Thoracic aorta (tissue), 2 donors: ENCODE results near the gene PRXL2A. TPM values are rescaled to one million over a fixed set of nuclear protein-coding genes. Genes with fewer than 3 reads are reported as not detected.

Source experiments
- ATAC-seq: fragments of 150-250 bp; one replicate; pipeline ENCODE4 v1.8.0; 2017; ENCODE audit warnings: low read depth; ENCODE audit not compliant: insufficient number of reproducible peaks, low FRiP score
- DNase-seq: peaks from one replicate; pipeline ENCODE4 v3.0.0-alpha.2; 2020; ENCODE audit warnings: low spot score
- H3K27ac ChIP-seq, 2 donors: fragments of 200-600 bp; sonication (generic); 1 replicate in 1 of 2; 2 replicates in 1 of 2; pipeline ENCODE4 v1.5.1; 2016; ENCODE audit warnings: mild to moderate bottlenecking in 2 of 2, moderate library complexity in 2 of 2
- H3K27me3 ChIP-seq: fragments of 200-600 bp; sonication (generic); replicated peaks from 2 replicates; pipeline ENCODE4 v1.6.0; 2016; ENCODE audit warnings: mild to moderate bottlenecking; ENCODE audit not compliant: insufficient read depth
- H3K36me3 ChIP-seq: fragments of 200-600 bp; sonication (generic); one replicate; pipeline ENCODE4 v1.5.1; 2016
- H3K4me1 ChIP-seq, 2 donors: fragments of 200-600 bp; sonication (generic); 1 replicate in 1 of 2; 2 replicates in 1 of 2; pipeline versions ENCODE4 v1.5.1 to v1.6.0; 2016; ENCODE audit warnings: low read depth in 2 of 2, mild to moderate bottlenecking in 1 of 2; ENCODE audit not compliant: control insufficient read depth in 1 of 2
- H3K4me3 ChIP-seq: fragments of 200-600 bp; sonication (generic); 2 replicates; pipeline ENCODE4 v1.5.1; 2016; ENCODE audit warnings: mild to moderate bottlenecking
- H3K9me3 ChIP-seq: fragments of 200-600 bp; sonication (generic); 2 replicates; pipeline ENCODE4 v1.5.1; 2016
- total RNA-seq, 2 donors: library from RNA; depleted of rRNA; stranded (reverse); fragments of >200 nt; gene quantifications; one replicate each; pipeline versions ENCODE4 v1.1.0 to v1.2.3, GENCODE V29; 2016
- TF ChIP-seq, protein P1 (sequence below): fragments of 200-600 bp; sonication (generic); IDR thresholded peaks from one replicate; pipeline ENCODE4 v1.5.1; 2019; ENCODE audit warnings: antibody characterized with exemption

Gene PRXL2A
- total RNA-seq, 2 donors from 2014 or later: 23.5 to 24.1 TPM

DNA sequence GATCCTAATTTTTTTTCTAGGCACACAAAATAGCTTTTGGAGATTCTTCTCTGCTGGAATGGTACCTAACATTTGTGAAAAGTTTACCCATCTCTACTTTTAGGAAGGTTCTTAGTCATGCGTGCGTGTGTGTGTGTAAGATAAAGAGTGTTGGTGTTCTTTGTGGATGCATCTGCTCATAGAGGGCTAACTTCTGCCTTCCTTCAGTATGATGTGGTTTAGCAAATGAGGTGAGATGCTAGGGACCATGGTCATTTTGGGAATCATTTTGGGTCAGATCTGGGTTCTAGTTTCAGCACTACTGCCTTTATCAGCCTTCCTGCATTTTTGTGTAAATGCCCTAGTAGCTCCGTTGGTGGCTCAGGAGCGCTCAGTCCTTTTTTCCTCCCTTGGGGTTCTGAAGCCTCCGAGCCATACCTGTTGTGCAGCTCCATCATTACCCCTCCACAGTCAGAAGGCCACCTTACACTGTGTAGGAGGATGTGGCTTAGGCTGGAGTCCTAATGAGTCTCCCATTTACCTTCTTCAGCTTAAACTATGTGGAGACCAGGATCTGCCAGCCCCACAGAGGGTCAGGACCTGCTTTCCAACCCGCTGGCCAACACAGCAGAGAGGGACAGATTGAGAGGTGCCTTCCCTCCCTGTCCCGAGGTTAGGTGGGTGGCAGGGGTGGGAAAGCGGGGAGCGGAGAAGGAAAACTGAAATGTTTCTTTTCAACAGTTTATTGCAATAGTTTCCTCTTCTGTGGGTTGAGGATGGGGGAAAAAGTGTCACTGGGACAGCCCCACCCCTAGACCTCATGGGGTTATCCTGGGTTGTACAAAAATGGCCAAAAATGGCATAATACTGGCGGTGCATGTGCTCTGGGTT lies 77.0 kb downstream of the PRXL2A start:
- Histone ChIP-seq H3K36me3 (no peaks in the 10 kb centered on the region), H3K4me1 (peaks cover 12 to 14% of the 10 kb centered on the region in 2 donors), H3K27ac (no peak overlapping the region), H3K4me3 (no peak overlapping the region), H3K9me3 (no peaks in the 10 kb centered on the region), H3K27me3 (no peaks in the 10 kb centered on the region)
- ATAC-seq (no peak), DNase-seq (no peak)
- TF ChIP-seq, protein P1, sequence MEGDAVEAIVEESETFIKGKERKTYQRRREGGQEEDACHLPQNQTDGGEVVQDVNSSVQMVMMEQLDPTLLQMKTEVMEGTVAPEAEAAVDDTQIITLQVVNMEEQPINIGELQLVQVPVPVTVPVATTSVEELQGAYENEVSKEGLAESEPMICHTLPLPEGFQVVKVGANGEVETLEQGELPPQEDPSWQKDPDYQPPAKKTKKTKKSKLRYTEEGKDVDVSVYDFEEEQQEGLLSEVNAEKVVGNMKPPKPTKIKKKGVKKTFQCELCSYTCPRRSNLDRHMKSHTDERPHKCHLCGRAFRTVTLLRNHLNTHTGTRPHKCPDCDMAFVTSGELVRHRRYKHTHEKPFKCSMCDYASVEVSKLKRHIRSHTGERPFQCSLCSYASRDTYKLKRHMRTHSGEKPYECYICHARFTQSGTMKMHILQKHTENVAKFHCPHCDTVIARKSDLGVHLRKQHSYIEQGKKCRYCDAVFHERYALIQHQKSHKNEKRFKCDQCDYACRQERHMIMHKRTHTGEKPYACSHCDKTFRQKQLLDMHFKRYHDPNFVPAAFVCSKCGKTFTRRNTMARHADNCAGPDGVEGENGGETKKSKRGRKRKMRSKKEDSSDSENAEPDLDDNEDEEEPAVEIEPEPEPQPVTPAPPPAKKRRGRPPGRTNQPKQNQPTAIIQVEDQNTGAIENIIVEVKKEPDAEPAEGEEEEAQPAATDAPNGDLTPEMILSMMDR: no peak

DNA sequence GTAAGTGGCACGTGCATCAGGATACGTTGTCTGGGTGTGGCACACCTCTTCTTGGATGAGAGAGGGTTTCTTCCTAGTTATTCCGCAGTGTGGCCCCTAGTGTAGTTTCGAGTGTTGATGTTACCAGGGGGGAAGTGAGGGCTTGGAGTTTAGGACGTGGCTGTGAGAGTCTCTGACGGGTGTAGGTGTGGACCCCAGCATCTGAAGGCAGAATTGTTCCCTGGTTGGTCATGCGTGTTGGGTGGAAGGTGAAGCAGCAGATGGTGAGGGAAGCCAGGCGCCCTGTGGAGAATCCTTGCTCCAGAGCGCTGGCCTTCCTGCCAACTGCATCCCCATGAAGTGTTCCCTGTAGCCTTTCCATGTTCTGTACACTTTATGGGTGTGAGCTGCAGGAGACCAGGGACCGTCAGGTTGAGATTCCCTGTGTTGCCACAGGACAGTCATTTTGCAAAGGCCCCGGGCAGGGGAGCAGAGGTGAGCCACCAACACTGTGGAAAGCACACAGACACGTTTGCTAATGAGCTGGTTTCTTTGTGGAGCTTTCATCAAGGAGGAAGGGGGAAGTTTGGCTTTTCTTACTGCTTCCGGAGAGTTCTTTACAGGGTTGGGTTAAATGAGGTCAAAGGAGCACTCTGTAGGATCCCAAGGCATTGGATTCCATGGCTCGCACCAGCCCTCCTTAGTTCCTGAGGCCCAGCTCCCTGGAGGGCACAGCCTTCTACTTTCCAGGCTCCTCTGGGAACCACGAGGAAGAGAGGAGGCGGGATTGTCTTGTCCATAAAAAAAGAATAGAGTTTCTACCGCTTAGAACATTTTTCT lies 77.8 kb downstream of the PRXL2A start:
- no peaks in the 10 kb centered on the region for H3K27me3 ChIP-seq
- ATAC-seq (no peak), DNase-seq (no peak)
- H3K4me3 ChIP-seq: no peak overlapping the region
- TF ChIP-seq, protein P1: no peak
- H3K36me3 ChIP-seq: no peaks in the 10 kb centered on the region
- H3K9me3 ChIP-seq: no peaks in the 10 kb centered on the region
- no peak overlapping the region for H3K27ac ChIP-seq
- peaks cover 12 to 14% of the 10 kb centered on the region in 2 donors for H3K4me1 ChIP-seq

Other genes starting within 250 kb of the PRXL2A start
- gene ANXA11, start 203.0 kb upstream of the PRXL2A start, total RNA-seq: 100 to 1,000 TPM; 130 to 198 TPM
- not detected for gene MAT1A, start 118.9 kb upstream of the PRXL2A start, total RNA-seq
- gene DYDC1, start 51.8 kb upstream of the PRXL2A start, total RNA-seq: not detected
- gene DYDC2, start 51.8 kb upstream of the PRXL2A start, total RNA-seq: not detected
- 10 to 100 TPM; 38.2 to 40.1 TPM for gene TSPAN14, start 45.8 kb downstream of the PRXL2A start, total RNA-seq
- gene SH2D4B, start 129.4 kb downstream of the PRXL2A start, total RNA-seq: under 1 TPM in 1 of 2 donors, not detected in 1; 0.92 TPM